IgD-negative memory B cell (primary cell): Measurements from ENCODE around the gene SPEM1. TPM values are rescaled to one million over a fixed set of nuclear protein-coding genes. Genes with fewer than 3 reads are reported as not detected.

Experiments used
- H3K27ac Mint-ChIP-seq, 3 donors: one replicate each; pipeline ENCODE4 v1.8.0; 2020 to 2022; ENCODE audit warnings: mild to moderate bottlenecking in 3 of 3, mixed read lengths in 3 of 3, moderate library complexity in 1 of 3
- H3K27me3 Mint-ChIP-seq: one replicate; pipeline ENCODE4 v1.8.0; 2021; ENCODE audit warnings: mixed read lengths
- H3K36me3 Mint-ChIP-seq: one replicate; pipeline ENCODE4 v1.8.0; 2020; ENCODE audit warnings: mild to moderate bottlenecking, mixed read lengths
- H3K4me1 Mint-ChIP-seq, 3 donors: one replicate each; pipeline ENCODE4 v1.8.0; 2020 to 2022; ENCODE audit warnings: mixed read lengths in 3 of 3, mild to moderate bottlenecking in 1 of 3
- H3K4me3 Mint-ChIP-seq, 4 donors: one replicate each; pipeline ENCODE4 v1.8.0; 2020 to 2022; ENCODE audit warnings: mild to moderate bottlenecking in 4 of 4, mixed read lengths in 4 of 4, moderate library complexity in 3 of 4
- H3K9me3 Mint-ChIP-seq, 3 donors: one replicate each; pipeline ENCODE4 v1.8.0; 2020 to 2021; ENCODE audit warnings: mixed read lengths in 3 of 3, mild to moderate bottlenecking in 1 of 3
- polyA plus RNA-seq: library from polyadenylated mRNA; unstranded; fragments of 300-500 nt; fragmentation: Illumina TruSeq; gene quantifications from one replicate; pipeline ENCODE4 v1.2.3, GENCODE V29; 2021

The SPEM1 gene
- polyA plus RNA-seq, 1 donor from 2014 or later: not detected

DNA sequence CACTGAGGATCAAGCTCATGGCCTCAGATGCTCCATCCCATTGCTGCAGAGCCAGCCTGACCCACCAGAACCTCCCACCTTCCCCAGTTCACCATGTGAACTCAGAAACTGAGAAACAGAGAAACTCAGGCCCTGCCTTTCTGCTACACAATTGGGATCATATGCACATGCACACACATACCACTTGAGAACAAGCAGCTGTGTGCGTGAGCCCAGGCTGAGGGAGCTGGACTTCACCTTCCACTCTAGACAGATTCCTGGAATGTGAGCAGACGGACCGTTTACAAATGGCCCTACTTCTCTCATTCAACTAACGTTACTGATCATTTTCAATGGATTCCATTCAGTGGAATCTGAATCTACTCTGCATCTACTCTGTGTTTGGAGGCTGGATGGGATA is 3.6 kb downstream of the SPEM1 start:
- Mint-ChIP-seq H3K27me3 (peaks cover 10% of the 10 kb centered on the region), H3K36me3 (no peaks in the 10 kb centered on the region), H3K4me3 (no peak overlapping the region), H3K4me1 (no peaks in the 10 kb centered on the region), H3K27ac (no peak overlapping the region), H3K9me3 (no peaks in the 10 kb centered on the region)

DNA sequence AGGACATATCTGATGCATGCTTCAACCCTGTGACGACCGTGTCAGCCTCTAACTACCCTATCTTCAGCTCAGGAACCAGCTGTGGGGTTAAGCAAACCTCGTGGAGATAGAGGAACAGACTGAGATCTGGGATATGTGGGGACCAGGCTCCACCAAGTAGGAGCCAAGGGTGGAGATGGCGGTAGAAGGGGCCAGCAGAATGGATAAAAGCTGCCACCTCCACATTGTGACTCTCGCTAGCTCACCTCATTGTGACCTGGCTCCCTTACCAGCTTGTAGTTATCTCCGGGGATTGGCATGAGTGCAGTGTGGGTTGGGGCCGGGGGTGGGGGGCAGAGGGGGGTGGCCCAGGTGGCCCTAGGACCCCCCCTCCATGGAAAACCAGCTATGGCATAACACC is 5.2 kb downstream of the SPEM1 start, which contains the start of gene SPEM2:
Gene SPEM2 (plus strand): TSS at position 301 of the 400 bp plus-strand sequence. CDS start 73 bp downstream, at position 374.
- no peaks in the 10 kb centered on the region for H3K9me3 Mint-ChIP-seq
- no peak within 1 kb of the TSS for H3K4me3 Mint-ChIP-seq
- no peaks in the 10 kb centered on the region for H3K4me1 Mint-ChIP-seq
- H3K27me3 Mint-ChIP-seq: peaks cover 3% of the 10 kb centered on the region
- H3K36me3 Mint-ChIP-seq: no peaks in the 10 kb centered on the region
- H3K27ac Mint-ChIP-seq: peak within 1 kb of the TSS in 1 of 3 donors; percentile 62

DNA sequence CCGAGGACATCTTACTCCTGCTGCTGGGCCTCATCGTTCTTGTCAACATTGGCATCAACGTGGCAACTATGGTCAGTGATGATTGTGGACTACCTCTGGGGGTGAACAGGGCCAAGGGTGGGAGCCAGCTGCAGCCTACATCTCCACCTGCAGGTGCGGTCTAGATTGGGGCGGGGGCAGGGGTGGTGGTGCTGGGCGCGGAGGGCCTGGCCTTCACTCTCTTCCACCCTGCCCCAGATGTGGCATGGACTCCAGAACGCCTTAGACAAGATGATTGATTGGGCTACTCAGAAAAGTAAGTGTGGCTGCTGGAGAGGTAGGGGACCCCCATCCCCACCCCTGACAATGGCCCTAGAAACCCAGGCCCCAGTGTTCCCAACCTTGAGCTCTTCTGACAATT is 5.6 kb downstream of the SPEM1 start:
- peak overlapping the region in 1 of 3 donors; percentile 62 for H3K27ac Mint-ChIP-seq
- peaks cover 3% of the 10 kb centered on the region for H3K27me3 Mint-ChIP-seq
- H3K4me3 Mint-ChIP-seq: no peak overlapping the region
- no peaks in the 10 kb centered on the region for H3K36me3 Mint-ChIP-seq
- no peaks in the 10 kb centered on the region for H3K9me3 Mint-ChIP-seq
- H3K4me1 Mint-ChIP-seq: no peaks in the 10 kb centered on the region

DNA sequence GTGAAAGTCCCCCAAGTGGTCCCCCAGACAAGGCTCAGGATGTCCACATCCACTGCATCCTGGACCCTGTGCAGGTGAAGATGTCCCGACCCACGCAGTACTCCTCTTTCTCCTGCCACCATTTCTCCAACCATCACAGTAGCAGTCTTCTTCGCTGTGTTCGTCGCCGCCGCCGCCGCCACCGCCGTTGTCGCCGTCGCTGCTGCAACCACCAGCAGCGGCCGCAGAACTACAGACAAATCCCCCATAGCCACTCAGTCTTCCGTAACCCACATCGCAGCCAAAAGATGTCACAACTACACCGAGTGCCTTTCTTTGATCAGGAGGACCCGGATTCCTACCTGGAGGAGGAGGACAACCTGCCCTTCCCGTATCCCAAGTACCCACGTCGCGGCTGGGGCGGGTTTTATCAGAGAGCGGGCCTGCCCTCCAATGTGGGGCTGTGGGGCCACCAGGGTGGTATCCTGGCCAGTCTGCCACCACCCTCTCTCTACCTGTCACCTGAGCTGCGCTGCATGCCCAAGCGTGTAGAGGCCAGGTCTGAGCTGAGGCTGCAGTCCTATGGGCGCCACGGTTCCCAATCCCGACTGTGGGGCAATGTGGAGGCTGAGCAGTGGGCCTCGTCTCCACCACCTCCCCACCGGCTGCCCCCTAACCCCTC is 6.2 kb downstream of the SPEM1 start:
- no peaks in the 10 kb centered on the region for H3K4me1 Mint-ChIP-seq
- no peaks in the 10 kb centered on the region for H3K36me3 Mint-ChIP-seq
- H3K9me3 Mint-ChIP-seq: no peaks in the 10 kb centered on the region
- H3K27me3 Mint-ChIP-seq: peaks cover 3% of the 10 kb centered on the region
- no peak overlapping the region for H3K4me3 Mint-ChIP-seq
- peak overlapping the region in 1 of 3 donors; percentile 62 for H3K27ac Mint-ChIP-seq

GRCh38 chr17:7426896-7427489 is 6.9 kb downstream of the SPEM1 start:
- H3K36me3 Mint-ChIP-seq: no peaks in the 10 kb centered on the region
- no peaks in the 10 kb centered on the region for H3K4me1 Mint-ChIP-seq
- no peak overlapping the region for H3K4me3 Mint-ChIP-seq
- no peak overlapping the region for H3K27ac Mint-ChIP-seq
- H3K9me3 Mint-ChIP-seq: no peaks in the 10 kb centered on the region
- H3K27me3 Mint-ChIP-seq: peaks cover 3% of the 10 kb centered on the region

GRCh38 chr17:7427549-7427948 is 7.4 kb downstream of the SPEM1 start:
- no peaks in the 10 kb centered on the region for H3K36me3 Mint-ChIP-seq
- H3K4me1 Mint-ChIP-seq: no peaks in the 10 kb centered on the region
- H3K27me3 Mint-ChIP-seq: peaks cover 3% of the 10 kb centered on the region
- H3K4me3 Mint-ChIP-seq: no peak overlapping the region
- no peaks in the 10 kb centered on the region for H3K9me3 Mint-ChIP-seq
- H3K27ac Mint-ChIP-seq: no peak overlapping the region

- Mint-ChIP-seq H3K4me1 (no peaks in the 10 kb centered on the region), H3K27me3 (peaks cover 3% of the 10 kb centered on the region), H3K27ac (no peak within 1 kb of the TSS), H3K4me3 (no peak within 1 kb of the TSS), H3K36me3 (no peaks in the 10 kb centered on the region), H3K9me3 (no peaks in the 10 kb centered on the region)
Observed at GRCh38 chr17:7428557-7428956, 8.4 kb downstream of the SPEM1 start, which contains the start of gene SPEM3. Gene SPEM3, plus strand, starts transcription at chr17:7428857. Its CDS starts 46 bp downstream, at chr17:7428903.

DNA sequence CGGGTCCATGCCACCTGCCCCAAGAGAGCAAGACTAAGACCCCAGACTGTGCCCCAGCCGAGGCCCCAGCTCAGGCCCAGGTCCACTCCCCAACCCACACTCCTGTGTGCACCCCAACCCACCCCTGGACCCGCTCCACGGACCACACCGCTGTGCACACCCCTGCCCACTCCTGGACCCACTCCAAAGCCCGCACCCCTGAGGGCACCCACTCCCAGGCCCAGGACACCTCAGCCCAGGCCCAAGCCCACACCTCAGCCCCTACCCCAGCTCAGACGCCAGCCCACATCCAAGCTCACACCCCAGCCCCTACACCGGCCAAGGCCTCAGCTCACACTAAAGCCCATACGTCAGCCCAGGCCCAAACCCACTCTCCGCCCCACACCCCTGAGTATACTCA is 9.6 kb downstream of the SPEM1 start:
- H3K9me3 Mint-ChIP-seq: no peaks in the 10 kb centered on the region
- no peaks in the 10 kb centered on the region for H3K4me1 Mint-ChIP-seq
- H3K27me3 Mint-ChIP-seq: peaks cover 3% of the 10 kb centered on the region
- H3K36me3 Mint-ChIP-seq: no peaks in the 10 kb centered on the region
- no peak overlapping the region for H3K27ac Mint-ChIP-seq
- H3K4me3 Mint-ChIP-seq: no peak overlapping the region

GRCh38 chr17:7431231-7431630 is 11.1 kb downstream of the SPEM1 start:
- H3K27me3 Mint-ChIP-seq: peaks cover under 1% of the 10 kb centered on the region
- no peaks in the 10 kb centered on the region for H3K9me3 Mint-ChIP-seq
- H3K4me3 Mint-ChIP-seq: no peak overlapping the region
- peak overlapping the region in 1 of 3 donors; percentile 12 for H3K27ac Mint-ChIP-seq
- no peaks in the 10 kb centered on the region for H3K36me3 Mint-ChIP-seq
- peaks cover 0 to 7% (median 7%) of the 10 kb centered on the region in 3 donors for H3K4me1 Mint-ChIP-seq

- peak overlapping the region in 1 of 4 donors; percentile 62 for H3K4me3 Mint-ChIP-seq
- no peaks in the 10 kb centered on the region for H3K36me3 Mint-ChIP-seq
- no peaks in the 10 kb centered on the region for H3K9me3 Mint-ChIP-seq
- H3K27ac Mint-ChIP-seq: no peak overlapping the region
- no peaks in the 10 kb centered on the region for H3K27me3 Mint-ChIP-seq
- peaks cover 0 to 11% (median 9%) of the 10 kb centered on the region in 3 donors for H3K4me1 Mint-ChIP-seq
Observed at GRCh38 chr17:7432296-7432695, 12.2 kb downstream of the SPEM1 start.

- peaks cover 18 to 30% (median 21%) of the 10 kb centered on the region in 3 donors for H3K4me1 Mint-ChIP-seq
Observed at GRCh38 chr17:7435676-7436555, 15.8 kb downstream of the SPEM1 start.

GRCh38 chr17:7436556-7437368 is 16.6 kb downstream of the SPEM1 start:
- Mint-ChIP-seq H3K27ac (peak overlapping the region; percentile 84 to 98 (median 93)), H3K9me3 (no peaks in the 10 kb centered on the region), H3K4me1 (peaks cover 18 to 30% (median 21%) of the 10 kb centered on the region in 3 donors), H3K4me3 (peak overlapping the region; percentile 88 to 95 (median 94)), H3K36me3 (peaks cover 4% of the 10 kb centered on the region), H3K27me3 (peaks cover 29% of the 10 kb centered on the region)

More at GRCh38 chr17:7435676-7436555, 15.8 kb downstream of the SPEM1 start:
- Mint-ChIP-seq H3K27me3 (peaks cover 25% of the 10 kb centered on the region), H3K4me3 (peak overlapping the region; percentile 88 to 95 (median 94)), H3K9me3 (no peaks in the 10 kb centered on the region), H3K36me3 (peaks cover 4% of the 10 kb centered on the region), H3K27ac (peak overlapping the region; percentile 84 to 98 (median 93))

- Mint-ChIP-seq H3K4me3 (peak overlapping the region; percentile 45 to 93 (median 55)), H3K27ac (peak overlapping the region; percentile 35 to 72 (median 40)), H3K36me3 (peaks cover 4% of the 10 kb centered on the region), H3K27me3 (peaks cover 33% of the 10 kb centered on the region), H3K4me1 (peaks cover 18 to 30% (median 21%) of the 10 kb centered on the region in 3 donors), H3K9me3 (no peaks in the 10 kb centered on the region)
Observed at GRCh38 chr17:7437369-7437863, 17.3 kb downstream of the SPEM1 start.

DNA sequence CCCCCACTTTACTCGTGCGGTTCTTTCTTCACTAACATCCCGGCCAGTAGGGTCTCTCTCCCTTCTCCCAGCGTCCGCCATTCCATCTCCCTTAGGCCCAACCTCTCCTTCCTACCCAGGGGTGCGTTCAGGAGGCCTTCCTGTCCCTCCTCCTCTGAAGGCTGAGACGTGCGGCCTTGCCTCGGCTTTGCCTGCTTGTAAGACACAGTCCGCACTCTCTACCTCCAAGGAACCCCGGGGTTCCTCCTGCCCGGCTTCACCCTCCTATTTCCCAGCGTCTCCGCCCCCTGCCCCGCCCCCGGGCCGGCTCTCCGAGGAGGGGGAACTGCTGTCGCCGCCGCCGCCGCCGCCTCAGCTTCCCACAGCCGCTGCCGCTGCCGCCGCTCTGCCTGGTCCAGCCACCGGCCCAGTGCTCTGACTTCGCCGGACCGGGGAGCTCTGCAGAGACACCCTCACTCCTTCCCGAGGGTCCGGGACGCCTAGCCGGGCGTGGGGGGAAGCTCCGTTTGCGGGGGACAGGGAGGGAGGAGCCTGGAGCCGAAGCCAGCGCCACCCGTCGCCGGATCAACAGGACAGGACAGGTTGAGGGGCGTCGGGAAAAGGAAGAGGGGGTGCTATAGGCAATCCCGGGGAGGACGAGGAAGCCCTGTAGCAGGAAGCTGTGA is 18.0 kb downstream of the SPEM1 start:
- Mint-ChIP-seq H3K27ac (peak overlapping the region; percentile 35 to 72 (median 40)), H3K9me3 (no peaks in the 10 kb centered on the region), H3K36me3 (peaks cover 4% of the 10 kb centered on the region), H3K4me1 (peaks cover 18 to 30% (median 21%) of the 10 kb centered on the region in 3 donors), H3K4me3 (peak overlapping the region; percentile 55 to 93 (median 63)), H3K27me3 (peaks cover 38% of the 10 kb centered on the region)
